IPS DF 6.9 (cell line): Measurements from ENCODE around the gene PRR5.
"Not testable (repeated sequence)": the region's sequence is repeated elsewhere in the genome, so short reads cannot be mapped to it uniquely, and the experiment has no call there.

ENCODE experiments used
- DNase-seq: peaks from one replicate; pipeline ENCODE4 v3.0.0-alpha.2; 2013; ENCODE audit warnings: low read depth, low spot score
- H3K27ac ChIP-seq: one replicate; pipeline ENCODE4 v1.5.1; 2013; ENCODE audit warnings: low read length, control low read depth
- H3K27me3 ChIP-seq: 2 replicates; pipeline ENCODE4 v1.6.1; 2013; ENCODE audit warnings: mild to moderate bottlenecking, low read length; ENCODE audit not compliant: control insufficient read depth, insufficient read depth
- H3K36me3 ChIP-seq: 2 replicates; pipeline ENCODE4 v1.6.1; 2013; ENCODE audit warnings: low read length; ENCODE audit not compliant: control insufficient read depth, insufficient read depth
- H3K4me1 ChIP-seq: 2 replicates; pipeline ENCODE4 v1.6.1; 2013; ENCODE audit warnings: low read length; ENCODE audit not compliant: control insufficient read depth, insufficient read depth
- H3K4me3 ChIP-seq: 2 replicates; pipeline ENCODE4 v1.5.1; 2013; ENCODE audit warnings: mild to moderate bottlenecking, low read length
- H3K9me3 ChIP-seq: 2 replicates; pipeline ENCODE4 v1.6.1; 2013; ENCODE audit warnings: low read length, inconsistent platforms; ENCODE audit not compliant: control insufficient read depth, insufficient read depth
- WGBS: extraction: QIAGEN DNeasy Blood & Tissue Kit; methylation state at CpG from one replicate; pipeline ENCODE4 v1.1.7; 2013; ENCODE audit warnings: mixed read lengths, missing lambda C conversion rate; ENCODE audit not compliant: insufficient read length, insufficient coverage; 5-methylcytosine and 5-hydroxymethylcytosine counted together

Gene PRR5

GRCh38 chr22:44701824-44702478 lies at the start of gene PRR5:
Gene PRR5, plus strand, starts transcription at chr22:44702204. Its CDS starts 271 bp downstream, at chr22:44702475.
- Histone ChIP-seq H3K4me3 (peak within 1 kb of the TSS; percentile 71), H3K4me1 (peaks cover 4% of the 10 kb centered on the region), H3K36me3 (no peaks in the 10 kb centered on the region; the same call in 1 of the 2 replicates), H3K9me3 (no peaks in the 10 kb centered on the region), H3K27ac (no peak within 1 kb of the TSS), H3K27me3 (peaks cover 14% of the 10 kb centered on the region; the same call in 1 of the 2 replicates)
- WGBS = no CpG with 5 or more reads among the region's 88 CpGs
- no peak for DNase-seq

- not testable (repeated sequence) for H3K4me3 ChIP-seq
- 100% methylated on average over 1 of the region's 1 CpG for WGBS
Measured at GRCh38 chr22:44652866-44653265, 49.1 kb upstream of the PRR5 start.

GRCh38 chr22:44658311-44658953 lies 43.6 kb upstream of the PRR5 start:
- Histone ChIP-seq H3K27me3 (no peaks in the 10 kb centered on the region), H3K4me1 (peaks cover 9% of the 10 kb centered on the region), H3K9me3 (no peaks in the 10 kb centered on the region), H3K4me3 (no peak overlapping the region), H3K27ac (no peak overlapping the region), H3K36me3 (no peaks in the 10 kb centered on the region)
- no peak for DNase-seq
- no CpG with 5 or more reads among the region's 14 CpGs for WGBS

More at GRCh38 chr22:44652866-44653265, 49.1 kb upstream of the PRR5 start:
- H3K27me3 ChIP-seq, H3K4me1 ChIP-seq, DNase-seq, H3K27ac ChIP-seq, H3K9me3 ChIP-seq, H3K36me3 ChIP-seq: not testable (repeated sequence)

GRCh38 chr22:44659140-44659539 lies 42.9 kb upstream of the PRR5 start:
- no peak for DNase-seq
- Histone ChIP-seq H3K9me3 (no peaks in the 10 kb centered on the region), H3K36me3 (no peaks in the 10 kb centered on the region), H3K27ac (no peak overlapping the region), H3K27me3 (no peaks in the 10 kb centered on the region), H3K4me3 (no peak overlapping the region), H3K4me1 (peaks cover 9% of the 10 kb centered on the region)
- no CpG with 5 or more reads among the region's 6 CpGs for WGBS

- no peak overlapping the region for H3K27ac ChIP-seq
- no peak for DNase-seq
- H3K27me3 ChIP-seq = no peaks in the 10 kb centered on the region
- H3K4me3 ChIP-seq = no peak overlapping the region
- peaks cover 9% of the 10 kb centered on the region for H3K4me1 ChIP-seq
- no peaks in the 10 kb centered on the region for H3K9me3 ChIP-seq
- WGBS = no CpG with 5 or more reads among the region's 23 CpGs
- H3K36me3 ChIP-seq = no peaks in the 10 kb centered on the region
Measured at GRCh38 chr22:44660051-44660830, 41.8 kb upstream of the PRR5 start.

GRCh38 chr22:44661070-44661469 lies 40.9 kb upstream of the PRR5 start:
- H3K9me3 ChIP-seq = no peaks in the 10 kb centered on the region
- H3K27me3 ChIP-seq = no peaks in the 10 kb centered on the region
- H3K4me1 ChIP-seq = peaks cover 9% of the 10 kb centered on the region
- no peak overlapping the region for H3K27ac ChIP-seq
- no peaks in the 10 kb centered on the region for H3K36me3 ChIP-seq
- DNase-seq = peak; percentile 43
- no CpG with 5 or more reads among the region's 14 CpGs for WGBS
- H3K4me3 ChIP-seq = no peak overlapping the region

GRCh38 chr22:44661659-44662569 lies 40.1 kb upstream of the PRR5 start:
- H3K36me3 ChIP-seq = no peaks in the 10 kb centered on the region
- no peak overlapping the region for H3K4me3 ChIP-seq
- H3K4me1 ChIP-seq = peaks cover 9% of the 10 kb centered on the region
- H3K27ac ChIP-seq = no peak overlapping the region
- H3K9me3 ChIP-seq = no peaks in the 10 kb centered on the region
- no peak for DNase-seq
- no peaks in the 10 kb centered on the region for H3K27me3 ChIP-seq
- no CpG with 5 or more reads among the region's 14 CpGs for WGBS

- no CpG with 5 or more reads among the region's 5 CpGs for WGBS
- no peak for DNase-seq
- Histone ChIP-seq H3K27ac (no peak overlapping the region), H3K27me3 (no peaks in the 10 kb centered on the region), H3K9me3 (no peaks in the 10 kb centered on the region), H3K4me1 (peaks cover 8% of the 10 kb centered on the region), H3K36me3 (no peaks in the 10 kb centered on the region), H3K4me3 (no peak overlapping the region)
Measured at GRCh38 chr22:44663256-44663999, 38.6 kb upstream of the PRR5 start.

GRCh38 chr22:44664149-44664548 lies 37.9 kb upstream of the PRR5 start:
- Histone ChIP-seq H3K27ac (no peak overlapping the region), H3K36me3 (no peaks in the 10 kb centered on the region), H3K27me3 (no peaks in the 10 kb centered on the region), H3K4me1 (peaks cover 7% of the 10 kb centered on the region), H3K9me3 (no peaks in the 10 kb centered on the region), H3K4me3 (no peak overlapping the region)
- DNase-seq = no peak
- no CpG with 5 or more reads among the region's 11 CpGs for WGBS
